ENCODE data around the gene SH3BP5L. TPM values are rescaled to one million over a fixed set of nuclear protein-coding genes. Genes with fewer than 3 reads are reported as not detected.

SH3BP5L gene
- total and polyA plus RNA-seq, 2 of the 13 experiments (the other 11 are each of a cell fraction or from before 2014, with no cell fraction given), result 10.3 to 14.9 TPM

DNA sequence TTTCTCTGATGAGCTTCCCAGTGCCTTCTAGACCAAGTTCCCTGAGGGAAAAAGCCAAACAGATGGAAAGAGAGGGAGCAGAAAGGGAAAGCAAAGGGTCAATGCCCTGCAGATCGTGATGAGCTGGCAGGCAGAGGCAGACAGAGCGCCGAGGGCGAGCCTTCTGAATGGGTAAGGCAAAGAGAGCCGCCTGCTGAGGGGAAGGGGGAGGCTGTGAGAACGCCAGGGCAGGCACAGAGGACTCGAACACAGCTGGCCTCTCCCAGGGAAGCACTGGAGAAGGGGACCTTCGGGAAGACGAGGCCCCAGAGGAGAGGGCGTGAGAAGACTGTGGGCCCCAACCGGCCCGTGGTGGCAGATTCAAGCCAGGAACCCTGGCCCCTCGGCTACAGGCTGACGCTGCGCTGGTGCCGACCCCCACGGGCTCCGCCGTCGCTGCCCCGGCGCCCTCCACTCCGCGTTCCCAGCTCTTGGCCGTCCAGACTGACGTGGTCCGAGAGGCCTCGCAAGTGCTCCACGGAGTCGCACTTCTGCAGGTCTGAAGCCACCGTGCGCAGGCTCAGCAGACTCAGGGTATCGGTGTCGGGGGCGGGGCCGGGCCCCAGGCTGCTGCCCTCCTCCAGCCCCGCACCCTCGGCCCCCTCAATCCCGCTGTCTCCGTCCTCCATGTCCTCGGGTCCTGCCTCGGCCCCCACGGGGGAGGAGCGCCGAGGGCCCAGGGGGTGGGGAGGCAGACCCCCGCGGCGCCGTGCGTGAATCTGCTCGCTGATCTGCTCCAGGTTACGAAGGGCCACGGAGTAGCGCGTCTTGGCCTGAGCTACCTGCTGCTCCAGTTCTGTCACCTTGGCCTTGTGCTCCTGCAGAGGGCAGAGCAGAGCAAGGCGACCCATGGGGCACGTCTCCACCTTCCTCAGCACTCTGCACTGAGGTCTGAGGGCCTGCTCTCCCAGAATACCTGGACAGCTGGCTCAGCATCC, 13.9 kb downstream of the SH3BP5L start:
- in situ Hi-C loops (cut with HindIII; ENCODE audit: extremely low pct_ligation_motif_present, low pct_unique_long_range_greater_than_20kb), result no loop called here
- WGBS (ENCODE audit: low lambda C conversion rate), result 96% methylated on average over 38 of the region's 57 CpGs
- no peak overlapping the region for H3K4me2 ChIP-seq (ENCODE audit: low read depth, low read length)
- intact Hi-C loops (cut with micrococcal nuclease; ENCODE audit: unreplicated experiment), result no loop called here
- peaks cover 14 to 50% of the 10 kb centered on the region in 2 experiments for H3K36me3 ChIP-seq (replicated peaks in 1 of 2; ENCODE audit: control insufficient read depth in 1 of 2, insufficient read depth in 2 of 2, low read length in 2 of 2)
- no peak overlapping the region for H3K9ac ChIP-seq (ENCODE audit: insufficient read depth, low read depth, low read length)
- no peak overlapping the region for H3K4me3 ChIP-seq (replicated peaks in 1 of 3; ENCODE audit: insufficient read depth in 1 of 3, low read depth in 2 of 3, low read length in 3 of 3)
- DNase-seq (ENCODE audit: low spot score) (no peak), FAIRE-seq (no peak), ATAC-seq (peak; percentile 63)
- H4K20me1 ChIP-seq (ENCODE audit: insufficient read depth, low read length), result no peaks in the 10 kb centered on the region
- peaks cover 10% of the 10 kb centered on the region for H3K4me1 ChIP-seq (ENCODE audit: insufficient read depth, low read length)
- H3K9me3 ChIP-seq (ENCODE audit: low read length), result no peaks in the 10 kb centered on the region
- no peaks in the 10 kb centered on the region for H3K79me2 ChIP-seq (ENCODE audit: insufficient read depth, low read length)
- POLR2A ChIA-PET, result no interaction called here
- CTCF ChIA-PET (ENCODE audit: low intra/inter-chr PET ratio, low total read pairs), result no interaction called here
- no peaks in the 10 kb centered on the region for H3K27me3 ChIP-seq (ENCODE audit: control insufficient read depth in 1 of 2, insufficient read depth in 2 of 2, low read length in 2 of 2)
- no peak overlapping the region for H3K27ac ChIP-seq (ENCODE audit: extremely low read length, insufficient read depth, low read length)
- no peak overlapping the region for H2AFZ ChIP-seq (ENCODE audit: low read length)
- no TSS peak for BruUV-seq (replicated peaks)
- TF ChIP-seq RXRB (CRISPR knock-in tag; IDR thresholded peaks at IDR 0.05; ENCODE audit: borderline replicate concordance), result no peak
- no peak for TF ChIP-seq ATF7 (IDR thresholded peaks at IDR 0.05)
- TF ChIP-seq ATF7 (CRISPR knock-in tag; IDR thresholded peaks at IDR 0.05), result no peak
- TF ChIP-seq POLR2A (IDR thresholded peaks at IDR 0.05; ENCODE audit: insufficient read depth in 1 of 2, low read depth in 2 of 2, low read length in 2 of 2), result no peak
- no peak for TF ChIP-seq HNF4G (IDR thresholded peaks at IDR 0.05; ENCODE audit: borderline replicate concordance, low read depth, low read length)
- TF ChIP-seq HNF4G (CRISPR knock-in tag; IDR thresholded peaks at IDR 0.05; ENCODE audit: borderline replicate concordance, low read depth), result no peak
- TF ChIP-seq ZNF674 (CRISPR knock-in tag; IDR thresholded peaks at IDR 0.05; ENCODE audit: low read depth), result no peak
- TF ChIP-seq RBM39 (IDR thresholded peaks at IDR 0.05; ENCODE audit: low read depth, low read length, poor library complexity, severe bottlenecking), result no peak
- no peak for TF ChIP-seq BCL6 (CRISPR knock-in tag; IDR thresholded peaks at IDR 0.05)
- no peak for TF ChIP-seq BRD4 (CRISPR knock-in tag; IDR thresholded peaks at IDR 0.05)
- no peak for TF ChIP-seq SRF (IDR thresholded peaks at IDR 0.05; ENCODE audit: low read depth, low read length)
- TF ChIP-seq TBX2 (CRISPR knock-in tag; IDR thresholded peaks at IDR 0.05; ENCODE audit: borderline replicate concordance), result no peak
- TF ChIP-seq ARNTL (CRISPR knock-in tag; IDR thresholded peaks at IDR 0.05), result no peak
- no peak for TF ChIP-seq KLF9 (CRISPR knock-in tag; IDR thresholded peaks at IDR 0.05; ENCODE audit: low read depth)
- TF ChIP-seq, protein P1, sequence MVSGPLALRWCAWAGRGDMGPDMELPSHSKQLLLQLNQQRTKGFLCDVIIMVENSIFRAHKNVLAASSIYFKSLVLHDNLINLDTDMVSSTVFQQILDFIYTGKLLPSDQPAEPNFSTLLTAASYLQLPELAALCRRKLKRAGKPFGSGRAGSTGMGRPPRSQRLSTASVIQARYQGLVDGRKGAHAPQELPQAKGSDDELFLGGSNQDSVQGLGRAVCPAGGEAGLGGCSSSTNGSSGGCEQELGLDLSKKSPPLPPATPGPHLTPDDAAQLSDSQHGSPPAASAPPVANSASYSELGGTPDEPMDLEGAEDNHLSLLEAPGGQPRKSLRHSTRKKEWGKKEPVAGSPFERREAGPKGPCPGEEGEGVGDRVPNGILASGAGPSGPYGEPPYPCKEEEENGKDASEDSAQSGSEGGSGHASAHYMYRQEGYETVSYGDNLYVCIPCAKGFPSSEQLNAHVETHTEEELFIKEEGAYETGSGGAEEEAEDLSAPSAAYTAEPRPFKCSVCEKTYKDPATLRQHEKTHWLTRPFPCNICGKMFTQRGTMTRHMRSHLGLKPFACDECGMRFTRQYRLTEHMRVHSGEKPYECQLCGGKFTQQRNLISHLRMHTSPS (CRISPR knock-in tag; IDR thresholded peaks at IDR 0.05; ENCODE audit: low read depth), result no peak
- TF ChIP-seq, protein P2, sequence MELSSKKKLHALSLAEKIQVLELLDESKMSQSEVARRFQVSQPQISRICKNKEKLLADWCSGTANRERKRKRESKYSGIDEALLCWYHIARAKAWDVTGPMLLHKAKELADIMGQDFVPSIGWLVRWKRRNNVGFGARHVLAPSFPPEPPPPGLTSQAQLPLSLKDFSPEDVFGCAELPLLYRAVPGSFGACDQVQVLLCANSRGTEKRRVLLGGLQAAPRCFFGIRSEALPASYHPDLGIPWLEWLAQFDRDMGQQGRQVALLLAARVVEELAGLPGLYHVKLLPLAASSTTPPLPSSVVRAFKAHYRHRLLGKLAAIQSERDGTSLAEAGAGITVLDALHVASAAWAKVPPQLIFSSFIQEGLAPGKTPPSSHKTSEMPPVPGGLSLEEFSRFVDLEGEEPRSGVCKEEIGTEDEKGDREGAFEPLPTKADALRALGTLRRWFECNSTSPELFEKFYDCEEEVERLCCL (CRISPR knock-in tag; IDR thresholded peaks at IDR 0.05; ENCODE audit: borderline replicate concordance), result no peak
- no peak for TF ChIP-seq ZNF12 (CRISPR knock-in tag; IDR thresholded peaks at IDR 0.05)
- TF ChIP-seq, protein P3, sequence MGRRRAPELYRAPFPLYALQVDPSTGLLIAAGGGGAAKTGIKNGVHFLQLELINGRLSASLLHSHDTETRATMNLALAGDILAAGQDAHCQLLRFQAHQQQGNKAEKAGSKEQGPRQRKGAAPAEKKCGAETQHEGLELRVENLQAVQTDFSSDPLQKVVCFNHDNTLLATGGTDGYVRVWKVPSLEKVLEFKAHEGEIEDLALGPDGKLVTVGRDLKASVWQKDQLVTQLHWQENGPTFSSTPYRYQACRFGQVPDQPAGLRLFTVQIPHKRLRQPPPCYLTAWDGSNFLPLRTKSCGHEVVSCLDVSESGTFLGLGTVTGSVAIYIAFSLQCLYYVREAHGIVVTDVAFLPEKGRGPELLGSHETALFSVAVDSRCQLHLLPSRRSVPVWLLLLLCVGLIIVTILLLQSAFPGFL (CRISPR knock-in tag; IDR thresholded peaks at IDR 0.05), result no peak
- TF ChIP-seq AGO2 (optimal IDR thresholded peaks at IDR 0.05; ENCODE audit: low read depth, low read length), result peak; percentile 74
- TF ChIP-seq GABPA (IDR thresholded peaks at IDR 0.05; ENCODE audit: low read depth, low read length), result no peak
- no peak for TF ChIP-seq GABPA (CRISPR knock-in tag; IDR thresholded peaks at IDR 0.05; ENCODE audit: low read depth)
- no peak for TF ChIP-seq SIX4 (CRISPR knock-in tag; IDR thresholded peaks at IDR 0.05)
- no peak for TF ChIP-seq ZNF569 (CRISPR knock-in tag; IDR thresholded peaks at IDR 0.05; ENCODE audit: borderline replicate concordance)
